ENCODE data around the gene PLTP. TPM values are rescaled to one million over a fixed set of nuclear protein-coding genes. Genes with fewer than 3 reads are reported as not detected.
A peak's percentile ranks its signal among the peaks of the same experiment; 100 is the strongest.
"Not testable (repeated sequence)": the region's sequence is repeated elsewhere in the genome, so short reads cannot be mapped to it uniquely, and the experiment has no call there.

The PLTP gene
- total RNA-seq, 1 donor from 2014 or later, result 108 TPM

GRCh38 chr20:45878076-45878761, 33.7 kb downstream of the PLTP start:
- peak; percentile 36 for DNase-seq (ENCODE audit: low spot score)

- DNase-seq (ENCODE audit: low spot score), result no peak
Observed at GRCh38 chr20:45874576-45874975, 37.4 kb downstream of the PLTP start.

- not testable (repeated sequence) for DNase-seq (ENCODE audit: low spot score)
Observed at GRCh38 chr20:45874104-45874481, 37.9 kb downstream of the PLTP start.

- DNase-seq (ENCODE audit: low spot score), result no peak
Observed at GRCh38 chr20:45873409-45874103, 38.4 kb downstream of the PLTP start.

GRCh38 chr20:45872626-45873025, 39.3 kb downstream of the PLTP start:
- DNase-seq (ENCODE audit: low spot score), result no peak

- DNase-seq (ENCODE audit: low spot score), result no peak
Observed at GRCh38 chr20:45867819-45868176, 44.2 kb downstream of the PLTP start.

GRCh38 chr20:45867136-45867818, 44.7 kb downstream of the PLTP start:
- DNase-seq (ENCODE audit: low spot score), result no peak

GRCh38 chr20:45866454-45866853, 45.5 kb downstream of the PLTP start:
- no peak for DNase-seq (ENCODE audit: low spot score)

- no peak for DNase-seq (ENCODE audit: low spot score)
Observed at GRCh38 chr20:45863543-45864470, 48.1 kb downstream of the PLTP start.

GRCh38 chr20:45861221-45862075, 50.5 kb downstream of the PLTP start:
- DNase-seq (ENCODE audit: low spot score), result no peak

GRCh38 chr20:45860560-45861220, 51.3 kb downstream of the PLTP start:
- no peak for DNase-seq (ENCODE audit: low spot score)

GRCh38 chr20:45859916-45860315, 52.0 kb downstream of the PLTP start:
- DNase-seq (ENCODE audit: low spot score), result no peak

- no peak for DNase-seq (ENCODE audit: low spot score)
Observed at GRCh38 chr20:45857882-45858216, 54.1 kb downstream of the PLTP start.

- DNase-seq (ENCODE audit: low spot score), result peak; percentile 100
Observed at GRCh38 chr20:45857114-45857881, 54.7 kb downstream of the PLTP start, which contains the start of the genes ACOT8 and ZSWIM3. Gene ACOT8, minus strand, starts transcription at chr20:45857392. Its CDS starts 77 bp downstream, at chr20:45857315. Gene ZSWIM3, plus strand, starts transcription at chr20:45857614. Its CDS starts 212 bp downstream, at chr20:45857826.

- no peak for DNase-seq (ENCODE audit: low spot score)
Observed at GRCh38 chr20:45853484-45853883, 58.5 kb downstream of the PLTP start.

GRCh38 chr20:45852326-45852725, 59.6 kb downstream of the PLTP start:
- DNase-seq (ENCODE audit: low spot score), result no peak

GRCh38 chr20:45851501-45851900, 60.5 kb downstream of the PLTP start:
- DNase-seq (ENCODE audit: low spot score), result no peak

- no peak for DNase-seq (ENCODE audit: low spot score)
Observed at GRCh38 chr20:45850926-45851325, 61.0 kb downstream of the PLTP start.

- DNase-seq (ENCODE audit: low spot score), result no peak
Observed at GRCh38 chr20:45850238-45850637, 61.7 kb downstream of the PLTP start.

Measured in umbilical cord (tissue), 2 donors.